NCI-H2107 treated with DMSO at 0.1 percent for 48 hours (cell line): ENCODE measurements around the gene TGFB2.

Experiments used
- DNase-seq: peaks from one replicate; lab custom pipeline; 2025; ENCODE audit not compliant: unreplicated experiment; lab: John Stamatoyannopoulos, UW

The TGFB2 gene

GRCh38 chr1:218481116-218481775, 136.1 kb downstream of the TGFB2 start:
- DNase-seq = no peak

- DNase-seq = no peak
These were observed 137.5 kb downstream of the TGFB2 start for GRCh38 chr1:218482683-218483082.

GRCh38 chr1:218485241-218485928, 140.2 kb downstream of the TGFB2 start:
- no peak for DNase-seq

GRCh38 chr1:218488531-218488930, 143.4 kb downstream of the TGFB2 start:
- DNase-seq = no peak

GRCh38 chr1:218488986-218489385, 143.8 kb downstream of the TGFB2 start:
- DNase-seq = no peak

GRCh38 chr1:218490406-218490922, 145.3 kb downstream of the TGFB2 start:
- DNase-seq = no peak

- DNase-seq = no peak
These were observed 147.7 kb downstream of the TGFB2 start for GRCh38 chr1:218492874-218493273.

GRCh38 chr1:218493986-218494385, 148.8 kb downstream of the TGFB2 start:
- no peak for DNase-seq
